HEK293T (cell line): Measurements from ENCODE around the gene CREB5.

Experiments
- CTCF ChIA-PET: fragments of 350-600 bp; formaldehyde crosslinking; extraction: SDS; loops from one replicate; lab custom pipeline; 2021; ENCODE audit warnings: antibody characterized with exemption, inconsistent platforms; lab: Yijun Ruan, JAX
- POLR2A ChIA-PET: fragments of 350-600 bp; formaldehyde crosslinking; extraction: SDS; loops from one replicate; lab custom pipeline; 2020; ENCODE audit warnings: antibody characterized with exemption, inconsistent platforms; lab: Yijun Ruan, JAX
- DNase-seq: peaks from one replicate; pipeline ENCODE4 v3.0.0; 2012; ENCODE audit warnings: mixed read lengths; ENCODE audit errors: extremely low spot score
- ARNT ChIP-seq: fragments of 450-650 bp; IDR thresholded peaks from 2 replicates; pipeline ENCODE4 v1.6.1; 2017; ENCODE audit warnings: mild to moderate bottlenecking
- BHLHE40 ChIP-seq: fragments of 450-650 bp; IDR thresholded peaks from 2 replicates; pipeline ENCODE4 v1.6.1; 2016; ENCODE audit warnings: mild to moderate bottlenecking, moderate library complexity, borderline replicate concordance
- CTBP1 ChIP-seq: fragments of 450-650 bp; IDR thresholded peaks from 2 replicates; pipeline ENCODE4 v1.6.1; 2016; ENCODE audit warnings: borderline replicate concordance
- ELF4 ChIP-seq: fragments of 450-650 bp; IDR thresholded peaks from 2 replicates; pipeline ENCODE4 v1.6.1; 2017; ENCODE audit warnings: antibody characterized with exemption
- FOXA1 ChIP-seq: fragments of 450-650 bp; IDR thresholded peaks from 2 replicates; pipeline ENCODE4 v1.6.1; 2016; ENCODE audit warnings: mild to moderate bottlenecking
- FOXK2 ChIP-seq: fragments of 450-650 bp; IDR thresholded peaks from 2 replicates; pipeline ENCODE4 v1.6.1; 2016; ENCODE audit warnings: mild to moderate bottlenecking
- FOXM1 ChIP-seq: fragments of 450-650 bp; IDR thresholded peaks from 2 replicates; pipeline ENCODE4 v1.6.1; 2017; ENCODE audit warnings: mild to moderate bottlenecking, borderline replicate concordance
- HDGF ChIP-seq: fragments of 450-650 bp; IDR thresholded peaks from 2 replicates; pipeline ENCODE4 v1.6.1; 2017; ENCODE audit warnings: antibody characterized with exemption, borderline replicate concordance
- LEF1 ChIP-seq: fragments of 450-650 bp; IDR thresholded peaks from 2 replicates; pipeline ENCODE4 v1.6.1; 2017; ENCODE audit warnings: mild to moderate bottlenecking, borderline replicate concordance
- NFRKB ChIP-seq: fragments of 450-650 bp; IDR thresholded peaks from 2 replicates; pipeline ENCODE4 v1.6.1; 2016; ENCODE audit warnings: mild to moderate bottlenecking, moderate library complexity
- PKNOX1 ChIP-seq: fragments of 450-650 bp; IDR thresholded peaks from 2 replicates; pipeline ENCODE4 v1.6.1; 2016
- SP1 ChIP-seq: fragments of 450-650 bp; IDR thresholded peaks from 2 replicates; pipeline ENCODE4 v1.6.1; 2017
- SUZ12 ChIP-seq: fragments of 450-650 bp; IDR thresholded peaks from 2 replicates; pipeline ENCODE4 v1.6.1; 2016; ENCODE audit warnings: mild to moderate bottlenecking
- TARDBP ChIP-seq: fragments of 450-650 bp; IDR thresholded peaks from 2 replicates; pipeline ENCODE4 v1.6.1; 2016
- ZNF384 ChIP-seq: fragments of 450-650 bp; IDR thresholded peaks from 2 replicates; pipeline ENCODE4 v1.6.1; 2016

Gene CREB5

GRCh38 chr7:28435152-28435551, 22.8 kb downstream of the CREB5 start:
- CTCF ChIA-PET: interaction anchor here (0.5 kb wide), 1 partner anchor 190 kb away, joined by 12 read pairs; no protein-coding TSS in a partner anchor
- no peak for DNase-seq
- POLR2A ChIA-PET: interaction anchor here (1.7 kb wide), 1 partner anchor 10 kb away, joined by 5 read pairs; no protein-coding TSS in a partner anchor
- no peak for TF ChIP-seq ARNT
- peak; percentile 82; the same call in 1 of the 2 replicates for TF ChIP-seq ZNF384

GRCh38 chr7:28435732-28436378, 23.5 kb downstream of the CREB5 start:
- DNase-seq: peak; percentile 32
- TF ChIP-seq ZNF384: peak; percentile 73
- TF ChIP-seq FOXA1: no peak
- ChIA-PET CTCF (interaction anchor here (0.5 to 0.6 kb wide), 2 partner anchors 22 to 189 kb away, joined by 3 to 12 read pairs; no protein-coding TSS in a partner anchor), POLR2A (no interaction called here)

GRCh38 chr7:28440055-28440601, 27.8 kb downstream of the CREB5 start:
- DNase-seq: no peak
- ChIA-PET CTCF (interaction anchor here (0.6 kb wide), 1 partner anchor 148 kb away, joined by 3 read pairs; no protein-coding TSS in a partner anchor), POLR2A (no interaction called here)
- TF ChIP-seq FOXA1 (no peak), PKNOX1 (peak; percentile 75)

- DNase-seq: no peak
- TF ChIP-seq SP1: no peak
- TF ChIP-seq NFRKB: no peak
- TF ChIP-seq HDGF: no peak
- no peak for TF ChIP-seq TARDBP
- no peak for TF ChIP-seq SUZ12
- no peak for TF ChIP-seq FOXK2
- TF ChIP-seq CTBP1: no peak
- TF ChIP-seq FOXM1: no peak
- no peak for TF ChIP-seq BHLHE40
- TF ChIP-seq PKNOX1: no peak
- POLR2A ChIA-PET: no interaction called here
- CTCF ChIA-PET: interaction anchor here (1.1 kb wide), 1 partner anchor 30 kb away, joined by 4 read pairs; the partner anchor contains the start of gene CREB5
These were observed 30.5 kb downstream of the CREB5 start for GRCh38 chr7:28442540-28443420.

GRCh38 chr7:28446131-28446530, 33.8 kb downstream of the CREB5 start:
- ChIA-PET CTCF (no interaction called here), POLR2A (no interaction called here)
- no peak for DNase-seq
- TF ChIP-seq LEF1 (no peak), FOXA1 (no peak), TARDBP (no peak), SUZ12 (no peak), FOXM1 (no peak), ZNF384 (no peak), HDGF (no peak), NFRKB (no peak)

- no peak for DNase-seq
- POLR2A ChIA-PET: no interaction called here
- TF ChIP-seq FOXK2 (no peak), SP1 (no peak), FOXM1 (no peak), BHLHE40 (no peak), FOXA1 (no peak), HDGF (no peak), TARDBP (no peak)
- CTCF ChIA-PET: no interaction called here
These were observed 34.8 kb downstream of the CREB5 start for GRCh38 chr7:28447071-28447470.

- CTCF ChIA-PET: no interaction called here
- TF ChIP-seq SP1 (no peak), LEF1 (no peak), NFRKB (no peak), BHLHE40 (no peak), ELF4 (no peak), TARDBP (no peak), PKNOX1 (no peak), FOXK2 (no peak)
- no peak for DNase-seq
- POLR2A ChIA-PET: no interaction called here
These were observed 36.4 kb downstream of the CREB5 start for GRCh38 chr7:28448708-28449107.
